Osteoblast (primary cell): Measurements from ENCODE around the gene DLX3. TPM values are rescaled to one million over a fixed set of nuclear protein-coding genes. Genes with fewer than 3 reads are reported as not detected.
A peak's percentile ranks its signal among the peaks of the same experiment; 100 is the strongest.

Experiments used
- DNase-seq: peaks from one replicate; pipeline ENCODE4 v3.0.0; 2011; ENCODE audit warnings: low spot score, mixed read lengths; ENCODE audit not compliant: insufficient read length; ENCODE audit errors: missing footprints
- H2AFZ ChIP-seq: 2 replicates; pipeline ENCODE4 v1.6.0; 2011; ENCODE audit warnings: mild to moderate bottlenecking, low read length
- H3K27ac ChIP-seq: 2 replicates; pipeline ENCODE4 v1.5.1; 2011; ENCODE audit warnings: mild to moderate bottlenecking, low read depth, low read length, moderate library complexity
- H3K27me3 ChIP-seq: 2 replicates; pipeline ENCODE4 v1.6.0; 2012; ENCODE audit warnings: mild to moderate bottlenecking, control low read depth, inconsistent platforms, low read length, moderate library complexity; ENCODE audit not compliant: insufficient read depth
- H3K36me3 ChIP-seq: 2 replicates; pipeline ENCODE4 v1.5.1; 2011; ENCODE audit warnings: mild to moderate bottlenecking, low read length, control low read depth, moderate library complexity; ENCODE audit not compliant: insufficient read depth
- H3K4me1 ChIP-seq: 2 replicates; pipeline ENCODE4 v1.5.1; 2011; ENCODE audit warnings: mild to moderate bottlenecking, low read length, control low read depth, moderate library complexity; ENCODE audit not compliant: insufficient read depth
- H3K4me2 ChIP-seq: 2 replicates; pipeline ENCODE4 v1.6.0; 2011; ENCODE audit warnings: mild to moderate bottlenecking, low read length; ENCODE audit not compliant: insufficient read depth
- H3K4me3 ChIP-seq: fragments of 200-600 bp; sonication (generic); 3 replicates; pipeline ENCODE4 v1.5.1; 2012; ENCODE audit warnings: mild to moderate bottlenecking, low read length, inconsistent platforms; ENCODE audit not compliant: insufficient read depth
- H3K79me2 ChIP-seq: 2 replicates; pipeline ENCODE4 v1.6.0; 2012; ENCODE audit warnings: mild to moderate bottlenecking, low read length, control low read depth, inconsistent platforms; ENCODE audit not compliant: insufficient read depth
- H3K9me3 ChIP-seq: 2 replicates; pipeline ENCODE4 v1.5.1; 2011; ENCODE audit warnings: low read depth, low read length, control low read depth
- H4K20me1 ChIP-seq: 2 replicates; pipeline ENCODE4 v1.6.0; 2012; ENCODE audit warnings: mild to moderate bottlenecking, low read length, control low read depth; ENCODE audit not compliant: insufficient read depth
- CTCF ChIP-seq: IDR thresholded peaks from 2 replicates; pipeline ENCODE4 v1.5.1; 2011; ENCODE audit warnings: mild to moderate bottlenecking, low read depth, low read length, moderate library complexity; ENCODE audit errors: extremely low read depth
- total RNA-seq: library from RNA; depleted of rRNA; stranded (reverse); fragments of >200 nt; gene quantifications from 2 replicates; pipeline ENCODE4 v1.2.3, GENCODE V29; 2012

The DLX3 gene
- total RNA-seq, 1 donor, result 1.1 TPM

DNA sequence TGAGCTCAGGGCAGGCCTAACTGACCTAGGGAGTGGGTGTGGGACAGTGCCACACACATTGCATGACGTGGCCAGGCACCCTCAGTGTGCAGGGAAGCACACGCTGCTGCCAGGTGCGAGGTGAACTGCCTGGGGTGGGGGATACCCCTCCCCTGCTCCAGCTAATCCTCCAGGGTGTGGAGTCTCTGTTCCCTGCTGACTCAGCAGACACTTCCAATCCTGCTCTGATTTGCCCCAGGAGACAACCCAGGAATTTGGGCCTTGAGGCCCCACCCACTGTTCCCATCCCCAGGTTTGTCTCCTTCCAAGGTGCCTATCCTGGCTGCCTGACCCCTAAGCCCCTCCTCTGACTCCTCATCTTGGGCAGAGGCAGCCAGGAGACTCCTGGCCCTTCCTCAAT is 10.7 kb downstream of the DLX3 start:
- H3K4me1 ChIP-seq, result peaks cover 23% of the 10 kb centered on the region
- no peak overlapping the region for H3K4me3 ChIP-seq
- no peaks in the 10 kb centered on the region for H3K36me3 ChIP-seq
- TF ChIP-seq CTCF, result no peak
- no peak overlapping the region for H2AFZ ChIP-seq
- no peaks in the 10 kb centered on the region for H4K20me1 ChIP-seq
- no peak for DNase-seq
- no peaks in the 10 kb centered on the region for H3K9me3 ChIP-seq
- H3K4me2 ChIP-seq, result no peak overlapping the region
- H3K27me3 ChIP-seq, result no peaks in the 10 kb centered on the region
- no peaks in the 10 kb centered on the region for H3K79me2 ChIP-seq
- H3K27ac ChIP-seq, result no peak overlapping the region

DNA sequence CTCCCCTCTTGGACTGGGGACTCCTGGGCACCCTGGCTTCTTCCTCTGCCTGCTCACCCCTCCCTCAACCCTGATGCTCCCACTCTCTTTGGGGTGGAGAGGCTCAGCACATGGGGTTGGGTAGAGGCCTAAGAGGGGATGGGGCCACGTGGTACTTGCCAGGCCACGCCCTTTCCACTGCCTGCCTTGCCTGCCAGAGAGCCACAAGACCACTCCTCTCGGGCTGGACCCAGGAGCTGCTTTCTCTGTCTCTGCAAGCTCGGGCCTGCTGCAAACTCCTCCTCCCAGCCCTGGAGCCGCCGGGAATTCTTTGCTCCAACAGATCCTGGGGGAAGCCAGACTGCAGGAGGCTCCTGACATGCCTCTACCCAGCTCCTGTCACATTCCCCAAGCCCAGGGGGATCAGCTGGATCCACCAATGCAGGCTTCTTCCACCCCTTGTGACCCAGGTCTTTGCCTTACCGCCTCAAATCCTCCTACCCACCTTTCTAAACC is 14.3 kb downstream of the DLX3 start:
- Histone ChIP-seq H3K4me2 (no peak overlapping the region), H3K27me3 (no peaks in the 10 kb centered on the region), H3K79me2 (no peaks in the 10 kb centered on the region), H3K4me3 (no peak overlapping the region), H3K4me1 (peaks cover 30% of the 10 kb centered on the region), H3K27ac (no peak overlapping the region), H4K20me1 (no peaks in the 10 kb centered on the region), H3K9me3 (no peaks in the 10 kb centered on the region), H2AFZ (no peak overlapping the region), H3K36me3 (no peaks in the 10 kb centered on the region)
- TF ChIP-seq CTCF, result no peak
- DNase-seq, result peak; percentile 62

DNA sequence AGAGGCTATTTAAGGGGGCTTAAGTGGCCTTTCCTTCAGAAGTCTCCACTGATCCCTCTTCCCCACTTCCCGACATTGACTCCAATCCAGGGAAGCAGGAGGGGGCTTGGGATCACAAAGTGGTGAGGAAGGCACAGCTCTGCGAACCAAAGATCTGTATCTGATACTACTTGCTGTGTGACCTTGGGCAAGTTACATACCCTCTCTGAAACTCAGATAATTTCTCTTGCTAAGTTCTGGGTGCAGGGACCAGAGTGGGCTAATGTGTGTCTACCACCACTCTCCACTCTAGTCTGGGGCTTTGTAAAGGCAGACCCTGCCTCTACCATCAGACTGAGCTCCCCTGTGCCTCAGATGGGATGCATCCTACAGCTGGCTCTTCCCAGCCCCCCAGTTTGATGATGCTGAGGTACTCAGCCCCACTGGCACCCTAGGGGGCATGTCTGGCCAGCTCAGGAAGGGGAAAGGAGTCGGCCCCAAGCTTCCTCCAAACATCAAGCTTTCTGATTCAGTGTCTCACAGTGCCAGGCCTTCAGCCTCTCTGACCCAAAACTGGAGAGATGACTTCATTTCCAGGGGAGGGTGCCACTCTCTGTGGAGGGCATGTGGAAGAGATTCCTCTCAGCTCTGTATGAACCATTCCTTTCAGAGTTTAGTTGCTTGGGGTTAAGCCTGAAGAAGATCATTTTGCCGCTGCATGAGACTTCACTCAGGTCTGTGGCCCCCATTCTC is 15.1 kb downstream of the DLX3 start:
- peak overlapping the region; percentile 8 for H3K27ac ChIP-seq
- H3K4me1 ChIP-seq, result peaks cover 30% of the 10 kb centered on the region
- no peaks in the 10 kb centered on the region for H3K9me3 ChIP-seq
- H3K36me3 ChIP-seq, result no peaks in the 10 kb centered on the region
- no peaks in the 10 kb centered on the region for H3K79me2 ChIP-seq
- H2AFZ ChIP-seq, result peak overlapping the region; percentile 79
- H3K27me3 ChIP-seq, result peaks cover 4% of the 10 kb centered on the region
- DNase-seq, result peak; percentile 92
- H4K20me1 ChIP-seq, result no peaks in the 10 kb centered on the region
- no peak for TF ChIP-seq CTCF
- H3K4me3 ChIP-seq, result no peak overlapping the region
- H3K4me2 ChIP-seq, result no peak overlapping the region

- Histone ChIP-seq H4K20me1 (no peaks in the 10 kb centered on the region), H3K4me2 (no peak overlapping the region), H3K79me2 (no peaks in the 10 kb centered on the region), H3K27ac (no peak overlapping the region), H3K4me1 (peaks cover 30% of the 10 kb centered on the region), H3K4me3 (no peak overlapping the region), H3K36me3 (no peaks in the 10 kb centered on the region), H3K9me3 (no peaks in the 10 kb centered on the region), H3K27me3 (peaks cover 16% of the 10 kb centered on the region), H2AFZ (peak overlapping the region; percentile 22)
- peak; percentile 30 for DNase-seq
- TF ChIP-seq CTCF, result no peak
Measured at GRCh38 chr17:49978501-49978900, 16.5 kb downstream of the DLX3 start.
